Midbrain (tissue), 1 donor: Measurements from ENCODE around the gene MAGEB1.

Experiments used
- DNase-seq: peaks from one replicate; lab custom pipeline; 2025; lab: John Stamatoyannopoulos, UW

MAGEB1 gene

GRCh38 chrX:30246769-30247489, at the start of gene MAGEB1:
Gene MAGEB1 (plus strand): TSS chrX:30247146. CDS start chrX:30250494, 3,348 bp downstream.
- DNase-seq: no peak

- DNase-seq: no peak
These were observed 34.8 kb upstream of the MAGEB1 start for GRCh38 chrX:30212172-30212571.

GRCh38 chrX:30215357-30215843, 31.5 kb upstream of the MAGEB1 start, which contains the start of gene MAGEB2:
Gene MAGEB2 (plus strand): TSS chrX:30215563. CDS start chrX:30218581, 3,018 bp downstream.
- no peak for DNase-seq

GRCh38 chrX:30217465-30217864, 29.5 kb upstream of the MAGEB1 start:
- DNase-seq: no peak

GRCh38 chrX:30219372-30219771, 27.6 kb upstream of the MAGEB1 start:
- DNase-seq: no peak

GRCh38 chrX:30220661-30221060, 26.3 kb upstream of the MAGEB1 start:
- no peak for DNase-seq

- no peak for DNase-seq
These were observed 22.4 kb upstream of the MAGEB1 start for GRCh38 chrX:30224536-30224935.

- no peak for DNase-seq
These were observed 18.4 kb upstream of the MAGEB1 start for GRCh38 chrX:30228526-30228925.

GRCh38 chrX:30230395-30230794, 16.6 kb upstream of the MAGEB1 start, which contains the start of gene MAGEB3:
Gene MAGEB3 (plus strand): TSS chrX:30230657. CDS start chrX:30235925, 5,268 bp downstream.
- DNase-seq: no peak

GRCh38 chrX:30241724-30242415, 5.1 kb upstream of the MAGEB1 start, which contains the start of gene MAGEB4:
Gene MAGEB4 (plus strand): TSS chrX:30242000. CDS start chrX:30242136, 136 bp downstream.
- DNase-seq: no peak

GRCh38 chrX:30248854-30249253, 1.9 kb downstream of the MAGEB1 start:
- DNase-seq: no peak

- DNase-seq: no peak
These were observed 6.3 kb downstream of the MAGEB1 start for GRCh38 chrX:30253257-30253656.

GRCh38 chrX:30259927-30260326, 13.0 kb downstream of the MAGEB1 start:
- DNase-seq: no peak

- no peak for DNase-seq
These were observed 14.1 kb downstream of the MAGEB1 start for GRCh38 chrX:30261012-30261411.

- no peak for DNase-seq
These were observed 15.8 kb downstream of the MAGEB1 start for GRCh38 chrX:30262763-30263162.

- no peak for DNase-seq
These were observed 23.7 kb downstream of the MAGEB1 start for GRCh38 chrX:30270639-30271038.

- DNase-seq: no peak
These were observed 28.6 kb downstream of the MAGEB1 start for GRCh38 chrX:30275498-30275897.

GRCh38 chrX:30278365-30278764, 31.4 kb downstream of the MAGEB1 start:
- DNase-seq: no peak

GRCh38 chrX:30280428-30280827, 33.5 kb downstream of the MAGEB1 start:
- no peak for DNase-seq

- DNase-seq: no peak
These were observed 35.6 kb downstream of the MAGEB1 start for GRCh38 chrX:30282527-30282926.

- no peak for DNase-seq
These were observed 36.7 kb downstream of the MAGEB1 start for GRCh38 chrX:30283456-30284200.
